ENCODE measurements around the gene C10orf67.
"Not testable (repeated sequence)": the region's sequence is repeated elsewhere in the genome, so short reads cannot be mapped to it uniquely, and the experiment has no call there.

Gene C10orf67

GRCh38 chr10:23362069-23362830, 17.7 kb upstream of the C10orf67 start:
- DNase-seq: no peak

- DNase-seq: no peak
Observed at GRCh38 chr10:23361665-23362064, 17.1 kb upstream of the C10orf67 start.

- DNase-seq: no peak
Observed at GRCh38 chr10:23359692-23360380, 15.2 kb upstream of the C10orf67 start.

- no peak for DNase-seq
Observed at GRCh38 chr10:23358357-23358756, 13.8 kb upstream of the C10orf67 start.

GRCh38 chr10:23354630-23355279, 10.2 kb upstream of the C10orf67 start:
- no peak for DNase-seq

GRCh38 chr10:23351926-23352519, 7.4 kb upstream of the C10orf67 start:
- DNase-seq: no peak

- DNase-seq: not testable (repeated sequence)
Observed at GRCh38 chr10:23350706-23351105, 6.1 kb upstream of the C10orf67 start.

- no peak for DNase-seq
Observed at GRCh38 chr10:23345861-23346260, 1.3 kb upstream of the C10orf67 start.

GRCh38 chr10:23343591-23344240, 881 bp downstream of the C10orf67 start:
- DNase-seq: peak; percentile 57 to 60

- no peak for DNase-seq
Observed at GRCh38 chr10:23342213-23342884, 2.2 kb downstream of the C10orf67 start.

GRCh38 chr10:23341004-23341403, 3.6 kb downstream of the C10orf67 start:
- no peak for DNase-seq

GRCh38 chr10:23340354-23340753, 4.2 kb downstream of the C10orf67 start:
- DNase-seq: no peak

- DNase-seq: no peak
Observed at GRCh38 chr10:23338886-23339285, 5.7 kb downstream of the C10orf67 start.

- no peak for DNase-seq
Observed at GRCh38 chr10:23338155-23338828, 6.3 kb downstream of the C10orf67 start.

GRCh38 chr10:23337616-23338015, 7.0 kb downstream of the C10orf67 start:
- DNase-seq: no peak

- no peak for DNase-seq
Observed at GRCh38 chr10:23331567-23332301, 12.9 kb downstream of the C10orf67 start.

GRCh38 chr10:23330948-23331347, 13.6 kb downstream of the C10orf67 start:
- DNase-seq: no peak

- no peak for DNase-seq
Observed at GRCh38 chr10:23326544-23327307, 17.9 kb downstream of the C10orf67 start.

GRCh38 chr10:23325132-23325531, 19.5 kb downstream of the C10orf67 start:
- DNase-seq: no peak

- no peak for DNase-seq
Observed at GRCh38 chr10:23324351-23324750, 20.2 kb downstream of the C10orf67 start.

Data from NCI-H1930 (cell line).